Measurements from ENCODE around the gene GPR139.

Gene GPR139

DNA sequence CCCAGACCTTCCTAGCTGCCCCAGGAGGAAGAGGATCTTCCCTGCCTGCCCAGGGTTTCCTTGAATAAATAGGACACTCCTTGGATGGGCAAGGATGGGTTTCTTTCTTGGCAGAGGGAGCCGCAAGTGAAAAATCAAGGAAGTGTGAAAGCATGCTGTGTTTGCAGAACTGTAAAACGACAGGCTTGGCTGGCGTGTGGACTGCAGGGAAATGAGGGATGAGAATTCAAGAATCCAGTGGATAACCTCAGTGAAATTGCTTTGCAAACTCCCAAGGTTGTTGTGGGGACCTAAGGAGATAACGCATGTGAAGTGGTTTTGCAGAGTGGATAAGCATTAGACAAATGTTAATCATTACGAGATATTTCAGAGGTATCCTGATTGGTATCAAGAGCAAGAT lies 20.4 kb downstream of the GPR139 start:
- DNase-seq (ENCODE audit: low spot score), result no peak

DNA sequence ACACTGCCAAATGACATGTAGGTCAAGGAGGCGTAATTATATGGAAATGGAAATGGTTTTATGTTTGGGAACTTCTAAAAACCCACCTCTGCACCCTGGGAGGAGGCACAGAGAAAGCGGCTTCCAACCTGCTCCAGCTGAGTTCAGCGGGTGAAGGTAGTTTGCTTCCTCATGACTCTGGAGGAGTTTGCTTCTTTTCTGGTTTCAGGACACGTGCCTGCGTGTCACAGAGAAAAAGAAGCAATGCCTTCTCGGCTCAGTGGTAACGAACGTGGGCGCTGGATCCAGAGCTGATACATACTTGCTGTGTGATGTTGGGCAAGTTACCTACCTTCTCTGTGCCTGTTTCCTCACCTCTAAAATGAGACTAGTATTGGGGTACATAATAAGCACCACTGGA lies 22.1 kb downstream of the GPR139 start:
- DNase-seq (ENCODE audit: low spot score), result no peak

DNA sequence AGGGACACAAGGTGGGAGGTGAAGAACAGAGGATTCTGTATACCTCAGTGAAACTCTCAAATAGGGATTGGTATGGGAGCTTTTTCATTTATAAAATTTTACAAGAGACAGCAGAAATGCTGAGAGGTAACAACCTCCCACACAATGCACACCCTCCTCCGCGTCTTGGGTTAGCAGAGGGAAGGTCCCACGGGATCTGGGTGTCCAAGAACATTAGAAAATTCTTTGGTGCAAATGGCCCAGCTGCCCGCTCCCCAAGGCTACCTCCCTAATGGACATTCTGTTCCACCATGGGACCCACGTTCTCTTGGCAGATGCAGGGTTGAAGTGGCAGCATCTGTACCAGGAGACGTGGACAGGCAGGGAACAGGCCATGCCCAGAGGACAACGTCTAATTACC lies 22.5 kb downstream of the GPR139 start:
- no peak for DNase-seq (ENCODE audit: low spot score)

DNA sequence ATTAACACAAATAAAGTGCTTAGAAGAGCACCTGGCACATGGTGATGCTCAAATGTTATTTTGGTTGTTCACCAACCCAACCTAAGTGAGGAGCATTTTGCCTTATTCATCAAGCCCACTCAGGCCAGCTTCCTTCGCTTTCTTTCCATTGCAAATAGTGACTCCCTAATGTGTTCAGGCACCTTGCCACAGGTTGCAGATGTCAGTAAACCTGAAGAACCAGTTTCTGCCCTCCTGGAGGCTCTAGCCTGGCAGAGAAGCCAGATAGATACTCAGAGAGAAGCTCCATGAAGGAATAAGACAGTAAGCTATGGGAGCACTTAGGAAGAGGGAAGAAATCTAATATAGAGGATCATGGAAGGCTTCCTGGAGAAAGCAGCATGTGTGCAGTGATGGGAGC lies 23.9 kb downstream of the GPR139 start:
- DNase-seq (ENCODE audit: low spot score), result no peak

DNA sequence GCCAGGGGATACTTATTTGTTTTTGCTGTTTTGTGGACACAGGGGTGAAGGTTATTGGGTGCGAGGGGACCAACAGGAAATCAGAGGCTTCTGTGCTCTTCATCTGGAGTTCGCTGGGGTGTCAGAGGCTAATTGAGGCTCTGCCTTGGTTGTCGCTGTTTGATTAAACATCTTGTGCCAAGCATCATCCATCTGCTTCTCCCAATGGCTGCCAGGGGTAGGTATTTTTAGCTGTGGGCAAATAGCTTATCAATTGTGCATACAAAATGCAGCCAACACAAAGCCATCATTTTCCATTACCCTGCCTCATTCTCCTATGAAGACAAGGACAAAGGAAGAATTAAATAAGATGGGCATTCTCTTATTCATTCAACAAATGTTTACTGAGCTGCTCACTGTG lies 27.8 kb downstream of the GPR139 start:
- DNase-seq (ENCODE audit: low spot score), result no peak

DNA sequence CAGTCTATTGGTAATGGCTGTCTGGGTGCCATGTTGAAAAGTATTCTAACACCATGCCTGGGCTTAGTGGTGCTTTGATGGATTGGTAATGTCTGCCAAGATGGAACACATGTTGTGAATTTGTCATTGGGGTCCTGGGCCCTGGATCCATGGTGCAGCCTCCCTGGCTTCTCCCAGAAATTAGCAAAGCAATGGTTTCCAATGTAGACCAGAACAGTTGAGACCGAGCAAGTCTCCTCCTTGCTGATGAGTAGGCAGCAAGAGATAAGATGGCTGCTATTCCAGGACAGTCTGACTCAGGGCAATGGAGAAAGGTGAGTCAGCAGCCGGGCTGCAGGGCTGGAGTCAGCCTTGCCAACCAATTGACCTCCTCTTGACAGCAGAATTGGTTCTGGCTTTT lies 30.8 kb downstream of the GPR139 start:
- DNase-seq (ENCODE audit: low spot score), result no peak

DNA sequence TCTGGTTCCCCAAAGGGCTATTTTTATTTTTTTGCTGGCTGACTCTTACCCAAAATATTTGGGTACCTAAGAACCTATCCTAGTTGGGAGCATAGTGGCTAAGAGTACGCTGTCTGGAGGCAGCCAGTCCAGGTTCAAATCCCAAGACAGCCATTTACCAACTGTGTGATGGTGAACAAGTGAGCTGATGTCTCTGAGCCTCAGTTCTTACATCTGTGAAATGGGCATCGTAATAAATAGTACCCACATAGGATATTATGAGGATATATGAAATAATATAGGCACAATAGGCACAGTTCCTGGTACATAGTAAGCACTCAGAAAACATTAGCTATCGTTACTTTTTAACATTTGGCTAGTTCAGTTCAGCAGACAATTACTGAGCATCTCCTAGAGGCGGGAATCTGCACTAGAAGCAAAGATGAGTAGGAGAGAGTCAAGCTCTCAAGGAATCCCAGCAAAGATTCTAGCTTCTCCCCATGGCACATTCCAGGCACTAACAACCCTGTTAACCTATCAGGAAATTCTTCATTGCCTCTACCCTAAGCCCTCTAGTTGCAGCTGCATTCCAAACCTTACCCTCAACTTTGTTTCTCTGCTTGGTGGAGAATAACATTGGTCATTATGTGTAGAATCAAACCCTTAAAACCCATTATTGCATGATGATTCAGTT lies 31.6 kb downstream of the GPR139 start:
- no peak for DNase-seq (ENCODE audit: low spot score)

DNA sequence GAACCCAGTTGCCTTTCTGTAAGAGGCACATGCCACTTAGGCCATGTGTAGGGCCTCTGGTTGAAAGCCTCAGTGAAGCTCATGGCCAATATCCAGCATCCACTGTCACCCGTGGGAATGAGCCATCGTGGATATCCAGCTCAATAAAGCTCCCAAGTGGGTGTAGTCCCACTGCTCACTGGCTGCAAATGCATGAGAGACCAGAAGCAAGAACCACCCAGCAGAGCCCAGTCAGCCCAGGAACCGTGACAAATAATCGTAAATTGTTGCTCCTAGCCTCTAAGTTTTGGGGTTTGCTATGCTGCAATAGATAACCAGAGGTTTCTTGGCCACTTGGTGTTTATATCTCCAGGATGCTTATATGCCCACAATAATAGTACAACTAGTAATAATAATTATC lies 33.7 kb downstream of the GPR139 start:
- DNase-seq (ENCODE audit: low spot score), result no peak

DNA sequence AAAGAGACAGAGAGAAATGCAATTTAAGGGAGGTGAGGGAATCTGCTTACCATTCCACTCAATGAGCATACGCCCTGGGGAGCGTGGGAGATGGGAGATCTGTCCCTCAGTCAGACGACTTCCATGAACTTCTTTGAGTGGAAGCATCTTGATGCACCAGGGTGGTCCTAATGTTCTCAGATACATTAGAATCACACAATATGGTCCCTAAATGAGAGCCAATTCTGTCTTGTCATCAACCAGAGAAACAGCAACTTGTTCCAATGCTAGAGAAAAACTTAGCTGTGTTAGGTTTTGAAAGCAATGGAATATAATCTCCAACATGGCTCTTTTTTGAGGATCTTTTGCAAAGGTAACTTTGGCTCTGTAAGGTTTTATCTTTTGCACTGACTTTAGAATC lies 44.1 kb downstream of the GPR139 start:
- no peak for DNase-seq (ENCODE audit: low spot score)

DNA sequence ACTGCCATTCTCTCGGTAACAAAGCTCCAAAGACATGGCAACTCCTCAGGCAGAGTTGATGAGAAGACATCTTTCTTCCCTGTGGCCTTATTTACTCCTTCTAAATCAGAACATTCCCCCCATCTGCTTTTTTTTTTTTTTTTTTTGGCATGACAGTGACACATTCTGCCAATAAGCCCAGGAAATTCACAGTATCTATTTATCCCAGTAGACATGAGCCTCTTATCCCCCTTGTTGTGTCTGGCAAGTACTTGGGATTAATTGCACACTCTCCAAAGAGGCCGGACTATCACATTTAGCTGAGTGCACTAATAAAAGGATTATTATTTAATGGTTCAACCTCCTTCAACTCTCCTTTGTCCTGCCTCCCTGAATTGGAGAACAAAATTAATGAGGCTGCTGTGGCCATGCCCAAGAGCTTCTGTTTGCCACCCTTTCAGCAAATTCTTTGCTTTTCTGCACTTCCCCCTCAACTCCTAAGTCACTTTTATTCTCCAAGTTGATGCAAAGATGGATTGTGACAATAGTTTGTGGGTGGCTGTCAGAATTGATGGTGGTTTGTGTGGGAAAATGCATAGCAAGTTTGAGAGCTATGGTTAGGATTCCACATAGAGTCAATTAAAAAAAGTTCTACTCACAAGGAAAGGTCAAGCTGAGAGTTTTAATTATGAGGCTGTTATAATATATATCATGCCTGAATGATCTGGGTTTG lies 47.2 kb downstream of the GPR139 start:
- no peak for DNase-seq (ENCODE audit: low spot score)

DNA sequence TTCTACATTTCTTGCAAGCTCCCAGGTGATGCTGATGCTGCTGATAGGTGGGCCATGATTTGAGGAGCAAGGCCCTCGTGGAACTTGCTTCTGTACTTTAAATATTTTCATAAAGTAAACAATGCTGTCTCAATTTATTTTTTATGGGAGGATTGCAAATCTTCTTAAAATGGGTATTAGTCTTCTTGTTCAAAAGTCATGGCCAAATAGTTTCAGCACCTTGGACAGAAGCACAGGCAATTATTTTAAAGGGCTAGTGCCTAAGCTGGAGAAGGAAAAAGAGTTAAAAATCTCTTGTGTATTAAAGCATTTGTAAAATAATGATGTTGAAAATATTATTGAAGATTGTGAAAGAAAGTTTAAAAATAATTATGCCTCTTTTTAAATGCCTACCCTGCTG lies 50.5 kb downstream of the GPR139 start:
- DNase-seq (ENCODE audit: low spot score), result no peak

DNA sequence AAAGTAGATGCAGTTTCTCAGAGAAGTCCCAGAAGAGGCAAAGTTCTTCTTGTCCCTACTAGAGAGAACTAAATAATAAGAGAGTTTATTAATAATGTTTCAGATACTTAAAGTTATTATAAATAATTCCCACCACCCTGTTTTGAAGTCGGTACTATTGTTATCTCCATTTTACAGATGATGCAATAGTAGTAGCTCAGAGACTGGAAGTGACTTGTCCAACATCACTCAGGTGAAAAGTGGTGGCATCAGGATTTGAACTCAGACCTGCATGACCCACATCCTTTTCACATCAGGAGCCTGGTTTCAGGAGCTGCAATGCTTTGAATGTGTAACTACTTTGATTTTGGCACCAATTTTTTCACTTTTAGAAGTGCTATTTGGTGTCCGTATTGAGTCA lies 52.7 kb downstream of the GPR139 start:
- no peak for DNase-seq (ENCODE audit: low spot score)

DNA sequence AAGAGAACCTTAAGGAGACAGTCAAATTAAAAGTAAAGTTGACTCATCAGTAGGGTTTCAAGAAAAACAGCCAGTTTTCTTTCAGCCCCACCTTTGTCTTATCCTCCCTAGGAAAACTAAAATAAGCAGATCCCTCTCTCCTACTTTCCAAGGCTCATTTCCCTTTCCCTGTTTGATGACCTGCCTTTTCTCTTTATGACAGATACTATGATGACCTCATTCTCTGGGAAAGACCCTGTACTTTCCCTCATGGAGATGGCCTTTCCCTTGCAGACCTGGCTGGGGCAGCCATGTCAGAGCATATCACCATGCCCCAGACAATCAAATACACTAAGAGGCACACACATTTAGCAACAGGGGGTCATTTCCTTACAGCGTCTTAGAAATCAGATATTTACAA lies 53.6 kb downstream of the GPR139 start:
- DNase-seq (ENCODE audit: low spot score), result no peak

DNA sequence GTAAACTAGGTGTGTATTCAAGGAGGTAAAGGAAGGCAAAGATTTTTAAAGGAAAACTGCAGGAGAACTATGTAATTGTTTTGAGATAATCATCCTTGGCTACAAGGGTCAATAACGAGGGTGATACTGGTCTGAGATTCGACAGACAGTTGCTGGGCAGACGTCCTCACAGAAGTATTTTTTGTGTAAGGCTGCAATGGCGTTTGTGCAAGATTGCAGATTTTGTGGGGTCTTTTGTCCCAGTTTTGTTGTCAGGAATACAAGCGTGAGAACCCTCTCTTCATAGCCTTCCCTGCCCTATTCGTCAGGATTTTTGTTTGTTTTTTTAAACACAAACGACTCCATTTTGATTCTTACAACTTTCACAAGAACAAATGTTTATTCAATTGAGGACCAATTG lies 57.5 kb downstream of the GPR139 start:
- DNase-seq (ENCODE audit: low spot score), result no peak

DNA sequence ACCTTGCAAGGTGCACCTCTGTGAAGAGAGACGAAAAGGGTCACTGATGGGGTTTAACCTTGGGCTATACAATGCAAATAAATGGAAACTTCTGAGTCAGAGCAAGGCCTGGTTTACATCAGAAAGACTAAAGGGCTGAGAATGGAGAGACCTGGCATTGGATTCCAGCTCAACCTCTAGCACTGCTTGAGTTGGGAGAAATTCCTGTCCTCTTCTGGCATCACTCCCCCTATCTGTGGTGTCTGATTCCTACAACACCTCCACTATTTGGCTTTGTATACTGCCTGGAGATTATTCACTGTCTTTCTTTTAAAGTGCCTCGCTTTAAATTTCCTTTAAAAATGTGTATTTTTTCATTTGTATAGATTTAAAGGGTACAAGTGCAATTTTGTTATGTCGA lies 68.8 kb downstream of the GPR139 start:
- DNase-seq (ENCODE audit: low spot score), result no peak

DNA sequence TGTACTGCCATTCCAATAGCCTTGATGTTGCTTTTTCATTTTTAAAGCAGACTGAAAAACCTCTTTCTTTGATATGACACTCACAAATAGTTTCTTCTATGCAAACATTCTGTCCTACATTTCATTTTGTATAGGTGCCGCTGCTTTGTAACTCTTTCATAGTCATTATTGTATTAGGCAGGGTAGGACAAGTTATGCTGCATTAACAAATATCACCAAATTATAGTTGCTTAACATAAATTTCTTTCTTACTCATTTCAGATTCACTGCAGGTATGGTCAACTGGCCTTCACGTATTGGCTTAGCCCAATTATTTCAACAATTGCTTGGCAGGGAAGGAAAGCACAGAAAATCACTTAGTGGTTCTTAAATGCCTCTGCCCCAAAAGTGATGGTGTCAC lies 70.8 kb downstream of the GPR139 start:
- DNase-seq (ENCODE audit: low spot score), result no peak

DNA sequence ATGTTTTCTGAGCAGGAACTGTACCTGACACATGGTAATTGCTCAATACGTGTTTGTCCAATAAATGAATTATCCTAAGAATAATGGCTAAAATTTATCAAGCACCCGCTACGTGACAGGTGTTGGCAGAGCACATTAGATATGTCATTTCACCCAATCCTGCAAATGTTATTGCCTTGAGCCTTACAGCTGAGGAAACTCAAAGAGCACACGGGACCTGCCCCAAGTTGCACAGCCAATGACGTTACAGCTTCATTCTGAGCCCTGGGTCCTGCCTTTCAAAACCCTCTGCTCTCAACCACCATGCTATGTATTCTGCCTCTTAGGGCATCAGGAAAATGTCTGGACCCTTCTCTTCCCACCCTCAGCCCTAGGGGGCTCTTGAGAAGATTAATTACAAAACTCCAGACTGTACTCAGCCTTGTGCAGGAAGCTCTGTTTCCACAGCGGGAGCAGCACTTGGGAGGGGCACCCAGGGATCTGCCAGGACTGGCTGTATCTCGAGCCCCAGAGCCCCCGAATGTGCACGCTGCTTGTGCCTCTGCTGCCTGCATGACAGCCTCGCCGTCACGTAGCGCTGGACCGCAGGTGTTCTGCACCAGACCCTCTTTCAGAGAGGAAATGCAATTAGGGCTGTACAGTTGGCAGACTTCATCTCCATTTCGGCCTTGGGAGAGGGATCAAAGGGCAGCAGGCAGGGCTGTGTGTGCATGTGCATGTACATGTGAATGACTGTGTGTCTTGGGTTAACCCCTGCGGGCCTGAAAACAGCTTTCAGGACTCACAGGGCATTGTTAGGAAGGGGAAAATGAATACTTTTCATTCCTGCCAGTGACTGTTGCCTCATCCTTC lies 71.6 kb downstream of the GPR139 start:
- DNase-seq (ENCODE audit: low spot score), result no peak

DNA sequence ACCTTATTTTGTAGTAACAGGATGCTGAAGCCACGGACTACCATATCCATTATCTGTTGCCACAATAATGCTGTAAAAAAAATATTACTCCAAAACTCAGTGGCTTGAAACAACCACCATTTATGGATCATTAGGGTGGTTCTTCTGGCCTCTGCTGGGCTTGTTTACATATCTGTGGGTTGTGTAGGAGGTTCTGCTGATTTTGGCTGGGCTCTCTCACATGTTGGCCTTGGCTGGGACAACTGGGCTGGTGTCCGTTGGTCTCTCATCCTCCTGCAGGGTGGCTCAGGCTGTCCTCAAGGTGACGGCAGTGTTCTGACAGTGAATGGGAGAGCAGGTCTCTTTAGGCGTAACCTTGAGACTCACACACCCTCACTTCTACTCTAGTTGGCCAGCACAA lies 76.0 kb downstream of the GPR139 start:
- no peak for DNase-seq (ENCODE audit: low spot score)

DNA sequence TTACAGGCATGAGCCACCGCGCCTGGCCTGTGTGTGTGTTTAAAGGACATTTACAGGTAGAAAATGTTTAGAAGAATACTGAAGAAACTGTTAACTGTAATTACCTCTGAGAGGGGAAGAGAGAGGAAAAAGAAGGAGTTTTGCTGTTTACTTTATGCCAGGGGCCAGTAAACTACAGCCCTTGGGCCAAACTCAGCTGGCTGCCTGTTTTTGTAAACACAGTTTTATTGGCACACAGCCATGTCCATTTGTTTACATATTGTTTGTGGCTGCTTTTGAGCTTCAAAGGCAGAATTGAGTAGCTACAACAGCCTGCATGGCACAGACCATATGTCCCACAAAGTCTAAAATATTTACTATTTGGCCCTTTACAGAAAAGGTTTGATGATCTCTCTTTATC lies 76.4 kb downstream of the GPR139 start:
- no peak for DNase-seq (ENCODE audit: low spot score)

DNA sequence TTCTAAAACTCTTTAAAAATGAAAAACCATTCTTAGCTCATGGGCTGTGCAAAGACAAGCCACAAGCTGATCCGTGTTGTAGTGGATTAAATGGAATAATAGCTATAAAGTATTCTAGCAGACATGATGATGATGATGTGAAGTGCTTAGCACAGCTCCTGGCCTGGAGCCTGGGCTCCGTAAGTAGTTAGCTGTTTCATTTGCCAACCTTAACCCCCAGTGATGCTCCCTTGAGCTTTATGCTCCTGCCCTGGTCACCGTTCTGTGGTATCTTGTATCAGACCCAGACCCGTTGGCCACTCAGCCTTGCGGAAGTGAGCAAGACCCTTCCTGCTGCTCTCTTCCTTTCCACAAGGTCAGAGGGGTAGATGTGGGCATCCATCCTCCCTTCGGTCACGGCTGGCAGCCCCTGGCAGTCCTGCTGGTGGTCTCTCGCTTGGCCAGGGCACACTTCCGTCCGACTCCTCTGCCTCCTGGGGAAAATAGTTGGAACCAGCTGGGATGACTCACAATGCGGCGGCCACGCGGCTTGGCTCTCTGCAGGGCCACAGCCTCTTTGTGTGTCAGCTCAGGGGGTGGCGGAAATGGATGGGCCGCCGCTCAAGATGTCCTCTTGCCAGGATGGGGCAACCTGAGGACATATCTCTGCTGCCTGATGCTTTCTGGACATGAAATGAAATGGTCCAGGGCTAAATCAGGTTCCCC lies 79.1 kb downstream of the GPR139 start:
- DNase-seq (ENCODE audit: low spot score), result no peak

DNA sequence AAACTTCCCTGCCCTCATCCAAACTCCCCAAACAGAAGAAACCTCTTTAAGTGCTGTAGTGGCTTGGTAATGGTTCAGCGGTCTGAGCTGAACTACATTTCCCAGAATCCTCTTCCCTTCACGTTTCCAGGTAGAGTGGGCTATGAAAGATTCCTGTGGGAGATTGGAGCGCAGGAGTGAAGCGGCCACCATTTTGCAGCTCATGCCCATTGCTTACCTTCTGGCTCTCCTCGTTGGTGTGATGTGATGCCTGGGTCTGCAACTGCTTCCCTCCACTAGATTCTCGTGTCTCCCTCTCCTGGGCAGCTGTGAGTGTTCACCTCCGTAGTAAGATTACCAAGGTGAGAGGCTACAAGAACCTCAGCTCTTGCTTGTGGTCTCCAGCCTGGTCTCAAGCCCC lies 82.1 kb downstream of the GPR139 start:
- no peak for DNase-seq (ENCODE audit: low spot score)

DNA sequence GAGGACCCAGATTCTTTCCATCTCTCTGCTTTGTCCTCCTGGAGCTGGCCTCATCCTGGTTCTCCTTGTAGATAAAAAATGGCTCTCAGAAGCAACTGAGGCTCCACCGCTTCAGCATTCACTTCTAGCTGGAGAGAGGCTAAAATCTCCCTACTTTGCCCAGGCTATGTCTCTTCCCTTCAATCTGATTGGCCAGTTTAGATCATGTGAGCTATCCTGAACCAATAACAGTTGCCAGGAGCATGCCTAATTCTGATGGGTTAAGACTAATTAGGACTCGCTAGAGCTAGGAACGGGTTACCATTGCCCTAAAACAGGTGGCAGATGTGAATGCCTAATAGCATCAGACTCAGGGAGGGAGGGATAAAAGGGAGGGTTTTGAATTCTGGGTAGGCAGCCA lies 89.6 kb downstream of the GPR139 start:
- no peak for DNase-seq (ENCODE audit: low spot score)

Measured in AG08396 (cell line).